HG03175 (cell line): ENCODE measurements around the gene TRAIP.
"Not testable (repeated sequence)": the region's sequence is repeated elsewhere in the genome, so short reads cannot be mapped to it uniquely, and the experiment has no call there.

Experiments used
- ATAC-seq: cut with Tn5 transposase; IDR thresholded peaks from one replicate; pipeline ENCODE4 v1.9.1; 2021; ENCODE audit warnings: mild to moderate bottlenecking, moderate library complexity; ENCODE audit not compliant: unreplicated experiment

Gene TRAIP

GRCh38 chr3:49793486-49794085 lies 62.8 kb downstream of the TRAIP start:
- no peak for ATAC-seq

DNA sequence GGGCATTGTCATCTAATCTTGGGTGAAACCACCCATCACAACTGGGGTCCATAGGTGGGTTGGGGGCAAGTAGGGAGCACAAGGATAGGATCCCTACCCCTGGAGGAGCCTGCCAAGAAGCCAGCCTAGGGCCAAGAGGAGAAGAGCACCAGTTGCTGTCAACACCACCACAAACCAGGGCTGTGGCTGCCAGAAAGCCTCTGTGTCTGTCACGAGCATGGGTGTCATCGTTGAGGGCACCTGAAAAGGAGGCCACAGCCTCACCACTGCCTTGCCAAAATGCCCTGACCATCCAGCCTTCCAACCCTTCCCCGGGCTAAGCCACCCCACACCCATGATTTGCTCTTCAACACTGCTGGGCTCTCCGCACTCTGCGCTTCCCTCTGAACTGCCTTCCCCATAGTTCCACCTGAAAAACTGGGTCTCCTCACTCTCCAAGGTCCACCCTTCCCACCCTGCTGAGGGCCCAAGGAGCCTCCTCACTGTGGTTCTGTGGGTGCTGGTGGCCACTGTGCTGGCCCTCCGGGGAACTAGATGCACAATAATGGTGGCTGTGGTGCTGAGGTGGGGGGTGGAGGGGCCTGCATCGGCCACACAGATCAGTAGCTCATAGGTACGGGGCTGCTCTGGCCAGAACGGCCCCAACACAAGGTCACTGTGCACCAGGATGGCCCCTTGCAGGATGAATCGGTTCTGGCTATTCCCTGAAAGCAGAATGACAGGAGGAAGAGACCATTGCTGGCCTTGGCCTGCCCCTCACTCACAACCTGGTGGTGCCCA lies 63.8 kb downstream of the TRAIP start:
- ATAC-seq: no peak

DNA sequence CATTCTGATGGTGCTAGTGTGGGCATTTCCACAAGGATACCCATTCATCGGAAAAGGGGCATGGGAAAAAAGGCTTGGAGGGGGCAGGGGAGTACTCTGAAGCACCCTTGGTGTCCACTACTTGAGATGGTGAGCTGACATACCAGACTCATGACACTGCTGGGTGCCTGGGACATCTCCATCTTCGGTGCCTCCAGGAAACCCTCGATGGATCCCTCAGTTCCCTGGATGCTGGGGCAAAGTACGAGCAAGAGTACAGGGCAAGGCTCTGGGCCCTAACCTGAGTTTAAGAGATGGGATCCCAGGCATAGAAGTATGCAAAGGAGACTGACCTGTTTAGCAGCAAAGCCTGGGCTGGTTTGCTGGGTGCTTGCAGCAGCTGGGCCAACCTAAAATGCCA lies 64.8 kb downstream of the TRAIP start:
- ATAC-seq: no peak

DNA sequence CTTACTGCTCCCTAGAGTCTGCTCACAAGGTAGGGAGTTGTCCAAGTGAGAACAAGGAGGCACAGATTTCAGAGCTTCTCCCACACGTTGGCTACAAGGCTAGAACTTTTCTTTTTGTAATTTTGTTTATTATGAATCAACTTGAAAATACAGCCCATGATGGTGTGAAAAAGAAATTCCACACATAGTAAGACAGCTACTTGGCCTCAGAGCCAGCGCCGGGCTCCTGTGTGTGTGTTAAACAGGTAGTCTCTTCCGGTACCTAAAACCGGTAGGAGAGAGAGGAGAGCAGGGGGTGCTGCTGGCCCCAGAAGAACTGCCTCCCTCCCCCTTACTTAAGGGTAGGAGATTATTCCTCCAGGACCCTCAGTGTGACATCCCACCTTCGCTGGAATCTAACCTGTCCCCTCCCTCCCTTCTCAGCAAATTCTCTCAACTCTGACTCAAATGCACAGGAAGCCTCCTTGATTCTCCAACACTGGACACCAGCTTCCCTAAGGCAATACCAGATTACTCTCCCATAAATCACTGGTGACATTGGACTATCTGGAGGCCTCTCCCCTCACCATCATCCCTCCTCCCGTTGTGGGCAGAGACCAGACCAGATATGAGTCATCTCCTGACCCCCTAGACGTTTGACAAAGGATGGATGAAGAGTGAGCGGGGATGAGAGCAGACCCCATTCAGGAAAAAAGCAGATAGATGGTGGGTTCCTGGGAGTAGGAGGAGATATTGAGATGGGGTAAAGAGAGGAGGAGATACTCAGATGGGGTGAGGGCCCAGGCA lies 65.5 kb downstream of the TRAIP start:
- ATAC-seq: no peak

- no peak for ATAC-seq
These were observed 68.3 kb downstream of the TRAIP start for GRCh38 chr3:49788056-49788455.

DNA sequence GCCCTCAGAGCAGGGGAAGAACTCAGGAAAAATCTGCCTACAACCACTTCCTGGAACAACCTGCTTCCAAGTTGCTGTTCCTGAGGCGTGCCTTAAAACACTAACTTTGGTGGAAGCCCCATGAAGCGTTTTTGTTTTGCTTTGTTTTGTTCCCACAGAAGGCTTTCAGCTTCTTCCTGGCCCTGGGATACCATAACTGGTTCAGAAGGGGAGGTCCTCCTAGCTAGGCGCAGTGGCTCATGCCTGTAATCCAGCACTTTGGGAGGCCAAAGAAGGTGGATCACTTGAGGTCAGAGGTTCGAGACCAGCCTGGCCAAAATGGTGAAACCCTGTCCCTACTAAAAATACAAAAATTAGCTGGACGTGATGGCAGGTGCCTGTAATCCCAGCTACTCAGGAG lies 68.8 kb downstream of the TRAIP start:
- no peak for ATAC-seq

DNA sequence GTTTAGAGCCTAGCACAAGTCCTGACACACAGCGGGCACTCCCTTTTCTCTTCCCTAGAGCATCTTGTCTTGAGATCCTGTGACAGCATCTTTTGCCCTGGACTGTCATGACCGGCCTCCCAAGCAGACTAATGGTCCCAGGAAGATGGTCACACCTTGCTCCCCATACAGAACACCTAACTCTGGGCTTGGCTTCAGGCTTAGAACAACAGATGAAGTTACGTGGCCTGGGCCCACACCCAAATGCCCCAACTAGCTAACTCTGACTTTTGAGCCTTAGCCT lies 69.2 kb downstream of the TRAIP start:
- ATAC-seq: no peak

- peak; percentile 99 for ATAC-seq
These were observed 69.8 kb downstream of the TRAIP start, which contains the start of gene IP6K1 for GRCh38 chr3:49786357-49787181. Gene IP6K1 (minus strand): TSS chr3:49786542. CDS start chr3:49748040, 38,502 bp downstream.

DNA sequence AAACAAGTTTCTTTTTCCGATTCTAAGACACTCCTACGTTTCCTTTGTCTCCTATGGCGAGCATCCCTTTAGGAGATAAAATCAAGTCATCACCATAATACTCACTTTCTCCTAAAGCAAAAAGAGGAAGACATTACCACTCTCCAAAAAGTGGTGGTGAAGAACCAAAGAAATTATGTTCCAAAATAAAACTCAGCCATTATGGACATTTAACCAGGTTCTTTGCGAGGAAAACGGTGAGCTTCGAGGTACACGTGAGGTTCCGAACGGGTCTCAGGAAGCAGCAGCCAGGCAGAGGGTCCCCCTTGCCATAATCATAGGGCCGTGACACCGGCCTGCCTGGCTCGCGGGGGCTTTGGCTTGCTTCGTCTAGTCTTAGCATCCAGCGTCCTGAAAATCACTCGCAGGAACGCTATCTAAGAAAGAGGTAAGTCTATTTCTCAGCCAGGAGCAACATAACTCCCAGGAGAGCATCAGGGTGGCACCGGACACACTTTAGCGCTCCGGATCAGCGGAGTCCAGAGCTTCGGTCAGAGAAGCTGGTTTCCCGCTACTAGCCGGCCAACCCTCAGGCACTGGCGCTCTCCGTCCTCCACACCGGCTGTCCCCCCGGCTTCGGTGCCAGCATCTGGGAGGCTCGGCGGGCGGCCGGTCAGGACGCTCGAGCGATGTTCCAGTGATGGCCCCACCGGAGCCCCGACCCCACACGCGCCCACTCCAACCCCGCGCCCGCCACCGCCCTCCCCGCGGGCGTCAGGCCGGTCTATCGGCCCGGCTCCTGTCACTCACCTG lies 70.6 kb downstream of the TRAIP start:
- ATAC-seq: peak; percentile 36

GRCh38 chr3:49782277-49782676 lies 74.1 kb downstream of the TRAIP start:
- not testable (repeated sequence) for ATAC-seq

DNA sequence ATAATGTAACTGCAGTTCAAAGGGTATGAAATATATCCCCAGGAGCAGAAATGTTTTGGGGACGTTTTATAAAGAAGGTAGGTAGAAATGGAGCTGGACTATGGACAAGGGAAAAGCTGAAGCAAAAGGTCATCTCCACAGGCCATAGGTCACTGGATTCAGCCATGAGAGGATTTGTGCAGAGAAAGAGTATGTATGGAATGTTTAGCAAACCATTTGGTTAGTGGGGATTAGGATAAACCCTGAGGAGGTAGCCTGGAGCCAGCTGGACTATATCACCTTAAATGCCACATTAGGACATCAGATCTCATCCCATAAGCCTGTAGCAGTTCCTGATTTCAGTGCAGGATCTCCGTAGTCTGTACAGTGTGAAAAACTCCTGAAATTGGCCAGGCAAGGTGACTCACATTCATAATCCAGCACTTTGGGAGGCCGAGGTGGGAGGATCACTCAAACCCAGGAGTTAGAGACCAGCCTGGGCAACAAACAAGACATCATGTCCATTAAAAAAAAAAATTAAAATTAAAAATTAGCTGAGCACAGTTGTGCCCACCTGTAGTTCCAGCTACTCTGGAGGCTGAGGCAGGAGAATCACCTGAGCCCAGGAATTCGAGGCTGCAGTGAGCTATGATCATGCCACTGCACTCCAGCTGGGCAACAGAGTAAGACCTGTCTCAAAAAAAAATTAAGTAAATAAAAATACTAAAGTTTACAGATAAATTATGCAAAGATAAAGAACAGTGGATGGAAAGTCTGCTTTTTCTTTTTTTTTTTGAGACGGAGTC lies 74.8 kb downstream of the TRAIP start:
- no peak for ATAC-seq

DNA sequence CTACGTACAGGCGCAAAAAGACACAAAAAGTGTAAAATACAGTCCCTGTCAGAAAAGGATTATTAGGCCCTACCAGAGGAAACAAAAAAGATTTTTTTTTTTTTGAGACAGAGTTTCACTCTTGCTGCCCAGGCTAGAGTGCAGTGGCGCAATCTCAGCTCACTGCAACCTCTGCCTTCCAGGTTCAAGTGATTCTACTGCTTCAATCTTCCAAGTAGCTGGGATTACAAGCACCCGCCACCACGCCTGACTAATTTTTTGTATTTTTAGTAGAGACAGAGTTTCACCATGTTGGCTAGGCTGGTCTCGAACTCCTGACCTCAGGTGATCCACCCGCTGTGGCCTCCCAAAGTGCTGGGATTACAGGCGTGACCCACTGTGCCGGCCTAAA lies 75.4 kb downstream of the TRAIP start:
- ATAC-seq: not testable (repeated sequence)

DNA sequence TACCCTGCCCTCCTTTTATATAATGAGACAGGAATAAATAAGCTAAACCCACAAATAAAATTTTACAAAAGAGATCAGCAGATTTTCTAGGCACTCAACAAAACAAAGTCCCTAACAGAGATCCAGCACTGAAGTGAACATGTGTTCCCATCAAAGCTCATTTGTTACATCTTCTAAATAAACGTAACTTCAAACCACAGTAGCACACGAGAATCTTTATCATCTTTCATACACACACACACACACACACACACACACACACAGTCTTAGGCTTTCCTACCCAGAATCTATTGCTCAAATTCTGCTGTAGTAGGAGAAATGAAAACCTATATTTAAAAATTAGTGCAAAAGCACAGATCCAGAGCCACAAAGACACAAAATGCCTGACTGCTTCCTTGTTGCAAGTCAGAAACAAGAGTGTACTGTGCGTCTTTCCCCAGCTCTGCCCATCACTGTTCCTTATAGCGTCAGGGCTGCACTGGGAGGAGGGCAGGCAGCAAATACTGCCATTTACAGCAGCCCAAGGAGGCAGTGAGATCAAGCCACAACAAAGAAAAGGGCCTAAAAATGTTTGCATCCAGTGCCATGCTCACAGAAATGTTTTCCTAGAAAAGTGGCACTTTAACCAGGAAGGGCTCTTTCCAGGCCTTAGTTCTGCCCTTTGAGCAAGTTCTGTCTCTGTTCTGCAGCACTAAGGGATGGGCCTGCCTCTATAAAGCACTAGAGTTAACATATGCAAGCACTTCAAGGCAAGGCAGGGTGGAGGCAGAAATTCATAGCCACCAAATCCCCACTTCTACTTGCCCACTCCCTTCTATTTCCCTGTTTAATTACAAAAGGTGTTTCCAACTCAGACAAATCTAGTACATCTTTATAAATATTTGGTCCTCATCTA lies 76.0 kb downstream of the TRAIP start:
- no peak for ATAC-seq

GRCh38 chr3:49779358-49780079 lies 76.8 kb downstream of the TRAIP start:
- ATAC-seq: no peak
